Left lobe of liver (tissue), 2 donors: ENCODE data around the gene JDP2. TPM values are rescaled to one million over a fixed set of nuclear protein-coding genes. Genes with fewer than 3 reads are reported as not detected.
"Not testable (repeated sequence)": the region's sequence is repeated elsewhere in the genome, so short reads cannot be mapped to it uniquely, and the experiment has no call there.

ENCODE experiments used
- ATAC-seq: fragments of 200-7000 bp; cut with Tn5 transposase; one replicate; pipeline ENCODE4 v1.9.1; 2020; ENCODE audit warnings: mild to moderate bottlenecking, moderate library complexity
- DNase-seq: peaks from one replicate; pipeline ENCODE4 v3.0.0-alpha.2; 2020; ENCODE audit warnings: low spot score
- total RNA-seq: library from RNA; stranded (reverse); gene quantifications from one replicate; pipeline ENCODE4 v1.2.1, GENCODE V29; 2021
- donor health status: DM: no; HTN: no; CAD: no; lungs with moderate emphysema.
- donor health status: DM: no; HTN: yes; CAD: no.

The JDP2 gene
- total RNA-seq, 1 donor from 2014 or later = 12.8 TPM

- no peak for ATAC-seq
- no peak for DNase-seq
Observed at GRCh38 chr14:75453817-75454434, 26.1 kb downstream of the JDP2 start.

GRCh38 chr14:75454963-75455546, 27.2 kb downstream of the JDP2 start:
- ATAC-seq (no peak), DNase-seq (no peak)

DNA sequence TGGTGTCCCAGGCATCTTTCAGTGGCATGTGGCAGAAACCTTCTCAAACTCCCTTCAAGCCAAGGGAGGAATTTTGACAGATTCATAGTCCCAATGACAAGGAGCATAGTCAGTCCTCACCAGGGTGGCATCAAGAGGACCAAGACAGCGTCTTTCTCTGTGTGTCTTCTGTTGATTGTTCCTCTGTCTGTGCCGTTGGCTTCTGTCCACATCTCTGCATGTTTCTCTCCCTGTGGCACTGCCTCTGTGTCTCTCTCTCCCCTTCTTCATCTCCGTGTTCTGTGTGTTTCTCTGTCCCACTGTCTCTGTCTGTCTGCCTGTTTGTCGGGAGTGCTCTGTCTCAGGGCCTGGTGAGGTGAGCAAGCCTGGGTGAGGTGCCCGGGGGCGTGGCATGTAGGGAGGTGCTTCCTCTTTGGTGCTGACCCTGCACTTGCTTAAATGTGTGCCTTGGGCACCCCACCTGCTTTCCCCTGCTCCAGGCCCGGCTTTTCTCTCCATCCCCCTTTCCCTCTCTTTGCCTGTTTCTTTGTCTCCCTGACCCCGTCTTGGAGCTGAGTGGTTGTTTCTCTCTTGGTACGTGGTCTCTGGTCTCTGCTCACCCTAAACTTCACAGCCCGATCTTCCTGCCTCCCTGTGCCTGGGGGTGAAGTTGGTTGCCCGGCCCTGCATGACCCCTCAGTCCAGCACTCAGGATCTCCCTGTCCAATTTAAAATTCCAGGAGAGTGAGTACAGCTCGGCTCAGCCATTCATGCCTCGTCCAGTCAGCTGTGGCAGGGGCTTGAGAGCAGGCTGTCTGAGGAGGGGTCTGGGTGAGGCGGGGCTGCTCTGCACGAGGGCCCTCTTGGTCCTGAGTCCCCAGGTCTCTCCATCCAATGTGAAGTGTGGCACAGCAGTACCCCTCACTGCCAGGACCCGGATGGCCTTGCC, 28.5 kb downstream of the JDP2 start:
- no peak for ATAC-seq

DNA sequence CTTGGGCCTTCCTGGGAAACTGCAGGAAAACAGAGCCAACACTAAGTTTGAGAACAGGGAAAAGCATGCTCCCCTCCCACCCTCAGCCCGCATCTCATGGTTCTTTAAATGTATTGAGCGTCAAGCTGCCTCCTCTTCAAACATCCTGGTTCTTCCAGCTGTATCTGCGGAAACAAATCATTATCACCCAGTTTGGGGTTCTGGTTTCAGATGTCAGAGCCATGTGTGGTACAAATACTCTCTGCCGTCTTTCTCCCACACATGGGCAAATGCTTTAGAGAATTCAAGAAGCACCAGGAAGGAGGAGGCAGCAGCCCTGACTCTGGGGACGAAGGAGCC, 29.1 kb downstream of the JDP2 start:
- ATAC-seq (no peak), DNase-seq (no peak)

More for the DNA sequence above, 28.5 kb downstream of the JDP2 start:
- DNase-seq = no peak

DNA sequence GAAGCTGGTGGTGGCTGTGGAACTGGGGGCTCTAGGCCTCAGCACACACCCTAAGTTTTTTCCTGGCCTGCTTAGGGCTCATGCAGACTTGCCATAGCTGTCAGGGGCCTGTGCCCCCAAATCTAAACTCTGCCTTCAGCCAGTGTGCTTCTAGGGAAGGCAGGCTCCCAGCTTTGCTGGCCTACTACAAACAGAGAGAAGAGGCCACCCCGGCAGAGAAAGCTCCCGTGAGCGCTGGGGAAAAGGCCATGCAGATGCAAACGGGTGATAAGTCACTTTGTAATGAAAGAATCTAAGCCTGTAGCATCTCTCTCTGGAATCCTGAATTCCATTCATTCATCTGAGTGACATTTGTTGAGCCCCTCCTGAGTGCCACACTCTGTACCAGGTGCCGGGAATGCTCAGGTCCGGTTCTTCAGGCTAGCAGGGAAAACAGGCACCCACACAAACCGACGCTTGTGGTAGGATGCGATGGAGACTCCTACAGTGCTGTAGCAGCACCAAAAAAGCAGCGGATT, 29.9 kb downstream of the JDP2 start:
- DNase-seq (no peak), ATAC-seq (no peak)

- ATAC-seq (no peak), DNase-seq (no peak)
Observed at GRCh38 chr14:75458305-75458704, 30.5 kb downstream of the JDP2 start.

- ATAC-seq (peak; percentile 86), DNase-seq (peak; percentile 83)
Observed at GRCh38 chr14:75459099-75459741, 31.4 kb downstream of the JDP2 start.

DNA sequence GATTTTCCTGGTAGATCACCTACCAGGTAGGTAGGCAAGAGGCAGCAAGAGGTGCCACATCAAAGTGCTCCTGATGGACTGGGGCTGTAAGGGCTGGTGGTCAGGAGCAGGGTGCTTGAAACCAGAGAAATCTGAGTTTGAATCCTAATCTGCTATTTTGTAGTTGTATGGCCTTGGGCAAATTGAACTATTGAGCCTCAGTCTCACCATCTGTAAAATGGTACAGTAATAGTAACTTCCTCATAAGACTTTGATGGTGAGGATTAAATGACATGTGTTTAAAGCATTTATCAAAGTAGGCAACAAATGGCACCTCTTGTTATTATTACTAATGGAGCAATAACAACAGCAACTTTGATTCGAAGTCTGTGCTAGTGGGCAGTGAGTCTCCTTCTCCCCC, 32.0 kb downstream of the JDP2 start:
- ATAC-seq = no peak
- no peak for DNase-seq

DNA sequence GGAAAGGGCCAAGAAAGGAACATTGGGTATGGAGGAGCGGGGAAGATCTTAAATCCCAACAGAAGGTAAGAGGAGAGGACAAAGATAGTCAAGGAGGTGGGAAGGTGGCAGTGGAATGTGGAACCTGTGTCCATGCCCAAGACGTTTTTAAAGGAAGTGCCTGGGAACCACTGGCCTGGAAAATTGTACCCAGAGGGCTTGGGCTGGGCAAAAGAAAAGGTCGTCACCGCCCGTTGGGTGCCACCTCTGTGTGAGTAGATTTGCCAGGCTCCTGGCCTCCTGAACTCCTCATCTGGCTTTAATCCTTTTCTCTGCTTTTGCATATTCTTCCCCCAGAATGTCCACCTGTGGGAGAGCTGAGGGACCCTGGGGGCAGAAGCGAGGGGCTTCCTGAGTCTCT, 32.6 kb downstream of the JDP2 start:
- ATAC-seq (no peak), DNase-seq (no peak)

DNA sequence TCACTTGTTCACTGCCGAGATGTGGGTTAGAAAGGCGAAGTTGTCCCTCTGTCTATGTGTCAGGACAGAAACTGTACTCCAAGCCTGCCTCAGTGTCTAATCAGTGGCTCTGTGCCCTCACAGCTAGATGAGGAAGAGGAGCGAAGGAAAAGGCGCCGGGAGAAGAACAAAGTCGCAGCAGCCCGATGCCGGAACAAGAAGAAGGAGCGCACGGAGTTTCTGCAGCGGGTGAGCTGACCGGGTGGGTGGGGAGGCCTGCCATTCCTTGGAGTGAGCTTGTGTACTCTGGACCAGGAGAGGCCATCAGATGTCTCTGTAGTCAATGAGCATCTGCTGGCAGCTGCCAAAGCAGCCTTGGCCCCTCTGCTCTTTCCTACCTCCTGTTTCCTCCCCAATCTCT, 33.5 kb downstream of the JDP2 start:
- ATAC-seq (no peak), DNase-seq (no peak)

- DNase-seq (no peak), ATAC-seq (peak; percentile 54)
Observed at GRCh38 chr14:75461755-75462349, 34.0 kb downstream of the JDP2 start.

DNA sequence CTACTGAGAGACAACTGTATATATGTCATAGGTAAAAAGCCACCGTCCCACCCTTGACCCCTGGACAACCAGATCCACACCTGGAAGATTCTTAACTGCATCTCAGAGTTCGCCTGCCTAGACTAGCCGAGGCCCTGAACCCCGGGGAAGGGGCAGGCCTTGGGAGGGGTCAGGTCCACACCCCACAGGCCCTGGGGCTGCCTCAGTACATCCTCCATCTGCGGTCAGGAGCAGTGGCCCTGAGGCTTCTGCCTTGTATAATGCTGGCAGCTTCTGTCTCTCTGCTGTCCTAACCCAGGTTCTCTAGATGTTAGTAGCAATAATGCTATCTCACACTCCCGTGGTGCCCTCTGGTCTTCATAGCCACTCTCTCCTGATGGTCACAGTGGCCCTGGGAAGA, 36.8 kb downstream of the JDP2 start:
- DNase-seq = no peak
- no peak for ATAC-seq

GRCh38 chr14:75467763-75468162, 39.9 kb downstream of the JDP2 start:
- ATAC-seq (no peak), DNase-seq (no peak)

DNA sequence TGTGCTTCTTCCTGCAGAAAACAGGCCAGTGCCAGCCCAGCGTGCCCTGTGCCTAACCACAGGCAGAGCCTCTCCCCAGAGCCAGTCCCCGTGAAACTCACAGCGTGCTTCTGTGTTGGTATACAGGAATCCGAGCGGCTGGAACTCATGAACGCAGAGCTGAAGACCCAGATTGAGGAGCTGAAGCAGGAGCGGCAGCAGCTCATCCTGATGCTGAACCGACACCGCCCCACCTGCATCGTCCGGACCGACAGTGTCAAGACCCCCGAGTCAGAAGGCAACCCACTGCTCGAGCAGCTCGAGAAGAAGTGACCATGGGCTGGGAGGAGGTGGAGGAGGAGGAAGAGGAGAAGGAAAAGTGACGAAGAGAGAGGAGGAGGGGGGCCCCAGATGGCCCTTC, 41.3 kb downstream of the JDP2 start:
- no peak for DNase-seq
- no peak for ATAC-seq

GRCh38 chr14:75469606-75470237, 41.9 kb downstream of the JDP2 start:
- DNase-seq = peak; percentile 89

GRCh38 chr14:75470238-75470797, 42.5 kb downstream of the JDP2 start:
- ATAC-seq (peak; percentile 5), DNase-seq (no peak)

More at GRCh38 chr14:75469606-75470237, 41.9 kb downstream of the JDP2 start:
- ATAC-seq = peak; percentile 96

DNA sequence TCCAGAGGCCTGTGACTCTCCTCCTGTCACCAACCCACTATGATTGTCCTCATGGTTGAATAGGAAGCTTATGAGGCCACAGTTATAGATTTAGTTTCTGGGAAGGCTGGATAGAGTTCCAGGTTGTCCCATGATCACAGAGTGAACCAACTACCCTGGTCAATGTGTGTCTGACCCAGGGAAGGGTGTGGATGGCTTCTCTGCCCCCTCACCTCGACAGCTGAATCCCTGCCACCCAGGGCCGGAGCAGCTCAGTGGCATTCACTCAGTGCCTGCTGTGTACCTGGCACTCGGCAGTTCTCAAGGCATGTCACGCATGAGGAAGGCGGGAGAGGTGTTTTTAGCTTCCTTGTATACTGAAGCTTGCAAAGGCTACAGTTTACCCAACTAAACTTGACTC, 43.2 kb downstream of the JDP2 start:
- no peak for ATAC-seq

GRCh38 chr14:75474127-75474526, 46.3 kb downstream of the JDP2 start:
- not testable (repeated sequence) for ATAC-seq

More for the DNA sequence above, 43.2 kb downstream of the JDP2 start:
- DNase-seq = no peak

GRCh38 chr14:75476274-75476995, 48.6 kb downstream of the JDP2 start:
- ATAC-seq (no peak), DNase-seq (no peak)

More at GRCh38 chr14:75474127-75474526, 46.3 kb downstream of the JDP2 start:
- not testable (repeated sequence) for DNase-seq
